SU-DHL-6 (cell line): Measurements from ENCODE around the gene METTL4.
"Not testable (repeated sequence)": the region's sequence is repeated elsewhere in the genome, so short reads cannot be mapped to it uniquely, and the experiment has no call there.

ENCODE experiments used
- H2AFZ ChIP-seq: fragments of 200-600 bp; sonication (generic); 2 replicates; pipeline ENCODE4 v1.6.1; 2014; ENCODE audit warnings: low read depth, mild to moderate bottlenecking, moderate library complexity, mixed read lengths, antibody characterized with exemption, low read length; ENCODE audit not compliant: severe bottlenecking
- H3F3A ChIP-seq: fragments of 200-600 bp; shearing (Covaris generic); 2 replicates; pipeline ENCODE4 v1.6.0; 2016; ENCODE audit warnings: antibody characterized with exemption, mild to moderate bottlenecking; ENCODE audit not compliant: insufficient read depth
- H3K27ac ChIP-seq: fragments of 200-600 bp; sonication (generic); 2 replicates; pipeline ENCODE4 v1.5.1; 2016; ENCODE audit warnings: low read depth, mild to moderate bottlenecking, low read length, moderate library complexity, mixed read lengths
- H3K27me3 ChIP-seq: fragments of 200-600 bp; sonication (generic), shearing (Covaris generic); 2 replicates; pipeline ENCODE4 v1.6.0; 2014; ENCODE audit warnings: mild to moderate bottlenecking, low read length
- H3K36me3 ChIP-seq: fragments of 200-600 bp; sonication (generic); 2 replicates; pipeline ENCODE4 v1.6.1; 2014; ENCODE audit warnings: mild to moderate bottlenecking, low read length, mixed read lengths
- H3K4me2 ChIP-seq: fragments of 300-600, 200-600 bp; shearing (Covaris generic), sonication (generic); 2 replicates; pipeline ENCODE4 v1.6.0; 2014; ENCODE audit warnings: low read length, low read depth, mild to moderate bottlenecking; ENCODE audit not compliant: poor library complexity, severe bottlenecking
- H3K4me3 ChIP-seq: fragments of 200-600 bp; sonication (generic); 2 replicates; pipeline ENCODE4 v1.5.1; 2014; ENCODE audit warnings: antibody characterized with exemption, low read length, mild to moderate bottlenecking, mixed read lengths; ENCODE audit not compliant: insufficient read depth, poor library complexity, severe bottlenecking
- H3K79me2 ChIP-seq: fragments of 200-600 bp; sonication (generic); 2 replicates; pipeline ENCODE4 v1.6.1; 2014; ENCODE audit warnings: mild to moderate bottlenecking, low read length, moderate library complexity; ENCODE audit not compliant: insufficient read depth
- H3K9ac ChIP-seq: fragments of 200-600 bp; sonication (generic); 2 replicates; pipeline ENCODE4 v1.7.0; 2014; ENCODE audit warnings: mild to moderate bottlenecking, low read length
- H3K9me2 ChIP-seq: fragments of 200-600 bp; sonication (generic); replicated peaks from 2 replicates; pipeline ENCODE4 v1.6.1; 2014; ENCODE audit warnings: low read length; ENCODE audit not compliant: insufficient read depth
- H3K9me3 ChIP-seq: fragments of 200-600 bp; sonication (generic); 2 replicates; pipeline ENCODE4 v1.6.1; 2014; ENCODE audit warnings: low read length, mixed read lengths; ENCODE audit not compliant: insufficient read depth
- H4K20me1 ChIP-seq: fragments of 200-600 bp; sonication (generic); 2 replicates; pipeline ENCODE4 v1.6.1; 2014; ENCODE audit warnings: low read depth, mild to moderate bottlenecking, antibody characterized with exemption, low read length, moderate library complexity, mixed read lengths
- CTCF ChIP-seq: fragments of 200-600 bp; sonication (generic); IDR thresholded peaks from one replicate; pipeline ENCODE4 v1.5.1; 2017; ENCODE audit warnings: antibody characterized with exemption, mild to moderate bottlenecking, low read length, moderate library complexity; ENCODE audit not compliant: insufficient read depth, poor library complexity, severe bottlenecking
- EZH2phosphoT487 ChIP-seq: fragments of 200-600 bp; sonication (generic), shearing (Covaris generic); conservative IDR thresholded peaks from 2 replicates; pipeline ENCODE4 v1.6.1; 2018; ENCODE audit warnings: mild to moderate bottlenecking, antibody characterized with exemption, low read length, moderate library complexity, mixed read lengths

METTL4 gene

GRCh38 chr18:2526329-2526728, 45.0 kb downstream of the METTL4 start:
- TF ChIP-seq EZH2phosphoT487 = no peak
- no peak for TF ChIP-seq CTCF
- no peaks in the 10 kb centered on the region for H3K27me3 ChIP-seq
- H3K9ac ChIP-seq = no peak overlapping the region
- no peaks in the 10 kb centered on the region for H3F3A ChIP-seq
- no peak overlapping the region for H3K27ac ChIP-seq
- H3K36me3 ChIP-seq = no peaks in the 10 kb centered on the region
- H3K9me3 ChIP-seq = no peaks in the 10 kb centered on the region
- H3K79me2 ChIP-seq = no peaks in the 10 kb centered on the region
- no peaks in the 10 kb centered on the region for H4K20me1 ChIP-seq
- H3K4me2 ChIP-seq = no peak overlapping the region
- H2AFZ ChIP-seq = no peak overlapping the region
- H3K4me3 ChIP-seq = no peak overlapping the region
- H3K9me2 ChIP-seq = no peaks in the 10 kb centered on the region

DNA sequence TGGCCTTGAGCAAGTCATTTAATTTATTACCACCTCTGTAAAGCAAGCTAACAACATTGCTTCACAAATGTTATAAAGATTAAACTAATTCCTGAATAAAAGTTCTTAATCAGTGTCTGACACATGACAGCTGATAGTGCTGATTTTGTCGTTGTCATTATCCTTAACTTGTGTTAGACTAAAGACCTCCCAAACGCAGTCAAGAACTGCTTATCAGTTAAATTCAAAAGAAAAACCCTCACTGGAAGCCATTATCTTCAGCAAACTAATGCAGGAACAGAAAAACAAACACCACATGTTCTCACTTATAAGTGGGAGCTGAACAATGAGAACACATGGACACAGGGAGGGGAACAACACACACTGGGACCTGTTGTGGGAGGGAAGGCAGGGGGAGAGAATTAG, 46.5 kb downstream of the METTL4 start:
- not testable (repeated sequence) for H2AFZ ChIP-seq, H3K4me3 ChIP-seq, H3K9me2 ChIP-seq, H3F3A ChIP-seq, H3K27me3 ChIP-seq, H3K79me2 ChIP-seq, H3K27ac ChIP-seq, H3K4me2 ChIP-seq, H3K9me3 ChIP-seq, H3K36me3 ChIP-seq, H3K9ac ChIP-seq, H4K20me1 ChIP-seq

GRCh38 chr18:2522112-2522511, 49.2 kb downstream of the METTL4 start:
- no peak for TF ChIP-seq EZH2phosphoT487
- TF ChIP-seq CTCF = no peak
- Histone ChIP-seq H4K20me1 (no peaks in the 10 kb centered on the region), H3K4me3 (no peak overlapping the region), H3K36me3 (no peaks in the 10 kb centered on the region), H3K4me2 (no peak overlapping the region), H3K27me3 (no peaks in the 10 kb centered on the region), H3K9ac (no peak overlapping the region), H2AFZ (no peak overlapping the region), H3K9me2 (no peaks in the 10 kb centered on the region), H3K79me2 (no peaks in the 10 kb centered on the region), H3K9me3 (no peaks in the 10 kb centered on the region), H3F3A (no peaks in the 10 kb centered on the region), H3K27ac (no peak overlapping the region)

GRCh38 chr18:2518473-2518872, 52.8 kb downstream of the METTL4 start:
- H3K4me2 ChIP-seq = no peak overlapping the region
- no peak overlapping the region for H3K9ac ChIP-seq
- TF ChIP-seq CTCF (no peak), EZH2phosphoT487 (no peak)
- no peak overlapping the region for H3K4me3 ChIP-seq
- H3K9me3 ChIP-seq = no peaks in the 10 kb centered on the region
- no peaks in the 10 kb centered on the region for H4K20me1 ChIP-seq
- no peak overlapping the region for H2AFZ ChIP-seq
- H3K36me3 ChIP-seq = no peaks in the 10 kb centered on the region
- H3K79me2 ChIP-seq = no peaks in the 10 kb centered on the region
- no peaks in the 10 kb centered on the region for H3K27me3 ChIP-seq
- H3K9me2 ChIP-seq = no peaks in the 10 kb centered on the region
- no peak overlapping the region for H3K27ac ChIP-seq
- H3F3A ChIP-seq = no peaks in the 10 kb centered on the region
